ENCODE measurements around the gene CWF19L2. TPM values are rescaled to one million over a fixed set of nuclear protein-coding genes. Genes with fewer than 3 reads are reported as not detected.

The CWF19L2 gene
- total and polyA plus RNA-seq, 2 experiments from 2014 or later, result 20.3 to 27.2 TPM

DNA sequence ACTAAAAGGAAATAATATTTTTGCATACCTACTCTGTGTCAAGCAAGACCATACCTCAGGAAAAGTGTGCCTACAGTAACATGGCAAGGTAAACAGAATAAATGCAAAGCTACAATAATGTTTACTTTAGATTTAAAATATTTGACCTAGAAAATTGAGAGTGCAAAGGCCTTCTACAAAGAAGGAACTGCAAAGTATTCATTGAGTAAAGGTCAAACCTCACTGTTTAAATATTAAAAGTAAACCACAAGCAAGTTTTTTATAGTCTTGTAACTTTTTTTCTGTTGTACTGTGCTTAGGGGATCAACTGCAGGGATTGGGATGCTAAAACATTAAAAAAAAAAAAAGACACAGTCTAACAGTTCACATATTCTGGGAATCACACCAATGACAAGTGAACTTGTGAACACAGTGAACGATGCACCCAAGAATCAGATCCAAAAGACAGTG is 48.8 kb downstream of the CWF19L2 start:
- Mint-ChIP-seq H3K4me3 (no peak overlapping the region), H3K27me3 (ENCODE audit: insufficient read depth, low read depth, poor library complexity) (peaks cover 4% of the 10 kb centered on the region), H3K36me3 (ENCODE audit: low read depth) (peaks cover 9% of the 10 kb centered on the region; the same call in 2 of the 3 replicates), H3K4me1 (no peaks in the 10 kb centered on the region), H3K27ac (no peak overlapping the region), H3K9me3 (no peaks in the 10 kb centered on the region)
- no peak overlapping the region for H2AFZ ChIP-seq
- no peak for TF ChIP-seq POLR2AphosphoS5 (IDR thresholded peaks at IDR 0.05; ENCODE audit: low read depth)
- no peak for TF ChIP-seq ZNF331 (CRISPR knock-in tag; IDR thresholded peaks at IDR 0.05; ENCODE audit: low read depth)
- TF ChIP-seq, protein P1, sequence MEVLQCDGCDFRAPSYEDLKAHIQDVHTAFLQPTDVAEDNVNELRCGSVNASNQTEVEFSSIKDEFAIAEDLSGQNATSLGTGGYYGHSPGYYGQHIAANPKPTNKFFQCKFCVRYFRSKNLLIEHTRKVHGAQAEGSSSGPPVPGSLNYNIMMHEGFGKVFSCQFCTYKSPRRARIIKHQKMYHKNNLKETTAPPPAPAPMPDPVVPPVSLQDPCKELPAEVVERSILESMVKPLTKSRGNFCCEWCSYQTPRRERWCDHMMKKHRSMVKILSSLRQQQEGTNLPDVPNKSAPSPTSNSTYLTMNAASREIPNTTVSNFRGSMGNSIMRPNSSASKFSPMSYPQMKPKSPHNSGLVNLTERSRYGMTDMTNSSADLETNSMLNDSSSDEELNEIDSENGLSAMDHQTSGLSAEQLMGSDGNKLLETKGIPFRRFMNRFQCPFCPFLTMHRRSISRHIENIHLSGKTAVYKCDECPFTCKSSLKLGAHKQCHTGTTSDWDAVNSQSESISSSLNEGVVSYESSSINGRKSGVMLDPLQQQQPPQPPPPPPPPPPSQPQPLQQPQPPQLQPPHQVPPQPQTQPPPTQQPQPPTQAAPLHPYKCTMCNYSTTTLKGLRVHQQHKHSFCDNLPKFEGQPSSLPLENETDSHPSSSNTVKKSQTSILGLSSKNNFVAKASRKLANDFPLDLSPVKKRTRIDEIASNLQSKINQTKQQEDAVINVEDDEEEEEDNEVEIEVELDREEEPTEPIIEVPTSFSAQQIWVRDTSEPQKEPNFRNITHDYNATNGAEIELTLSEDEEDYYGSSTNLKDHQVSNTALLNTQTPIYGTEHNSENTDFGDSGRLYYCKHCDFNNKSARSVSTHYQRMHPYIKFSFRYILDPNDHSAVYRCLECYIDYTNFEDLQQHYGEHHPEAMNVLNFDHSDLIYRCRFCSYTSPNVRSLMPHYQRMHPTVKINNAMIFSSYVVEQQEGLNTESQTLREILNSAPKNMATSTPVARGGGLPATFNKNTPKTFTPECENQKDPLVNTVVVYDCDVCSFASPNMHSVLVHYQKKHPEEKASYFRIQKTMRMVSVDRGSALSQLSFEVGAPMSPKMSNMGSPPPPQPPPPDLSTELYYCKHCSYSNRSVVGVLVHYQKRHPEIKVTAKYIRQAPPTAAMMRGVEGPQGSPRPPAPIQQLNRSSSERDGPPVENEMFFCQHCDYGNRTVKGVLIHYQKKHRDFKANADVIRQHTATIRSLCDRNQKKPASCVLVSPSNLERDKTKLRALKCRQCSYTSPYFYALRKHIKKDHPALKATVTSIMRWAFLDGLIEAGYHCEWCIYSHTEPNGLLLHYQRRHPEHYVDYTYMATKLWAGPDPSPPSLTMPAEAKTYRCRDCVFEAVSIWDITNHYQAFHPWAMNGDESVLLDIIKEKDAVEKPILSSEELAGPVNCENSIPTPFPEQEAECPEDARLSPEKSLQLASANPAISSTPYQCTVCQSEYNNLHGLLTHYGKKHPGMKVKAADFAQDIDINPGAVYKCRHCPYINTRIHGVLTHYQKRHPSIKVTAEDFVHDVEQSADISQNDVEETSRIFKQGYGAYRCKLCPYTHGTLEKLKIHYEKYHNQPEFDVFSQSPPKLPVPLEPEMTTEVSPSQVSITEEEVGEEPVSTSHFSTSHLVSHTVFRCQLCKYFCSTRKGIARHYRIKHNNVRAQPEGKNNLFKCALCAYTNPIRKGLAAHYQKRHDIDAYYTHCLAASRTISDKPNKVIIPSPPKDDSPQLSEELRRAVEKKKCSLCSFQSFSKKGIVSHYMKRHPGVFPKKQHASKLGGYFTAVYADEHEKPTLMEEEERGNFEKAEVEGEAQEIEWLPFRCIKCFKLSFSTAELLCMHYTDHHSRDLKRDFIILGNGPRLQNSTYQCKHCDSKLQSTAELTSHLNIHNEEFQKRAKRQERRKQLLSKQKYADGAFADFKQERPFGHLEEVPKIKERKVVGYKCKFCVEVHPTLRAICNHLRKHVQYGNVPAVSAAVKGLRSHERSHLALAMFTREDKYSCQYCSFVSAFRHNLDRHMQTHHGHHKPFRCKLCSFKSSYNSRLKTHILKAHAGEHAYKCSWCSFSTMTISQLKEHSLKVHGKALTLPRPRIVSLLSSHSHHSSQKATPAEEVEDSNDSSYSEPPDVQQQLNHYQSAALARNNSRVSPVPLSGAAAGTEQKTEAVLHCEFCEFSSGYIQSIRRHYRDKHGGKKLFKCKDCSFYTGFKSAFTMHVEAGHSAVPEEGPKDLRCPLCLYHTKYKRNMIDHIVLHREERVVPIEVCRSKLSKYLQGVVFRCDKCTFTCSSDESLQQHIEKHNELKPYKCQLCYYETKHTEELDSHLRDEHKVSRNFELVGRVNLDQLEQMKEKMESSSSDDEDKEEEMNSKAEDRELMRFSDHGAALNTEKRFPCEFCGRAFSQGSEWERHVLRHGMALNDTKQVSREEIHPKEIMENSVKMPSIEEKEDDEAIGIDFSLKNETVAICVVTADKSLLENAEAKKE (CRISPR knock-in tag; IDR thresholded peaks at IDR 0.05), result no peak
- no peak for TF ChIP-seq EZH2phosphoT487 (IDR thresholded peaks at IDR 0.05; ENCODE audit: unreplicated experiment)
- TF ChIP-seq, protein P2, sequence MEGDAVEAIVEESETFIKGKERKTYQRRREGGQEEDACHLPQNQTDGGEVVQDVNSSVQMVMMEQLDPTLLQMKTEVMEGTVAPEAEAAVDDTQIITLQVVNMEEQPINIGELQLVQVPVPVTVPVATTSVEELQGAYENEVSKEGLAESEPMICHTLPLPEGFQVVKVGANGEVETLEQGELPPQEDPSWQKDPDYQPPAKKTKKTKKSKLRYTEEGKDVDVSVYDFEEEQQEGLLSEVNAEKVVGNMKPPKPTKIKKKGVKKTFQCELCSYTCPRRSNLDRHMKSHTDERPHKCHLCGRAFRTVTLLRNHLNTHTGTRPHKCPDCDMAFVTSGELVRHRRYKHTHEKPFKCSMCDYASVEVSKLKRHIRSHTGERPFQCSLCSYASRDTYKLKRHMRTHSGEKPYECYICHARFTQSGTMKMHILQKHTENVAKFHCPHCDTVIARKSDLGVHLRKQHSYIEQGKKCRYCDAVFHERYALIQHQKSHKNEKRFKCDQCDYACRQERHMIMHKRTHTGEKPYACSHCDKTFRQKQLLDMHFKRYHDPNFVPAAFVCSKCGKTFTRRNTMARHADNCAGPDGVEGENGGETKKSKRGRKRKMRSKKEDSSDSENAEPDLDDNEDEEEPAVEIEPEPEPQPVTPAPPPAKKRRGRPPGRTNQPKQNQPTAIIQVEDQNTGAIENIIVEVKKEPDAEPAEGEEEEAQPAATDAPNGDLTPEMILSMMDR (conservative IDR thresholded peaks at IDR 0.05; ENCODE audit: low read depth in 2 of 2), result no peak
- TF ChIP-seq STAT1 (IDR thresholded peaks at IDR 0.05; ENCODE audit: unreplicated experiment), result no peak
- no peak for TF ChIP-seq JUNB (IDR thresholded peaks at IDR 0.05; ENCODE audit: unreplicated experiment)
- TF ChIP-seq EZH2 (IDR thresholded peaks at IDR 0.05; ENCODE audit: low read depth, unreplicated experiment), result no peak
- TF ChIP-seq, protein P3, sequence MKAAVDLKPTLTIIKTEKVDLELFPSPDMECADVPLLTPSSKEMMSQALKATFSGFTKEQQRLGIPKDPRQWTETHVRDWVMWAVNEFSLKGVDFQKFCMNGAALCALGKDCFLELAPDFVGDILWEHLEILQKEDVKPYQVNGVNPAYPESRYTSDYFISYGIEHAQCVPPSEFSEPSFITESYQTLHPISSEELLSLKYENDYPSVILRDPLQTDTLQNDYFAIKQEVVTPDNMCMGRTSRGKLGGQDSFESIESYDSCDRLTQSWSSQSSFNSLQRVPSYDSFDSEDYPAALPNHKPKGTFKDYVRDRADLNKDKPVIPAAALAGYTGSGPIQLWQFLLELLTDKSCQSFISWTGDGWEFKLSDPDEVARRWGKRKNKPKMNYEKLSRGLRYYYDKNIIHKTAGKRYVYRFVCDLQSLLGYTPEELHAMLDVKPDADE (IDR thresholded peaks at IDR 0.05), result no peak
- no peak for TF ChIP-seq NANOG (IDR thresholded peaks at IDR 0.05; ENCODE audit: borderline replicate concordance)
- TF ChIP-seq, protein P4, sequence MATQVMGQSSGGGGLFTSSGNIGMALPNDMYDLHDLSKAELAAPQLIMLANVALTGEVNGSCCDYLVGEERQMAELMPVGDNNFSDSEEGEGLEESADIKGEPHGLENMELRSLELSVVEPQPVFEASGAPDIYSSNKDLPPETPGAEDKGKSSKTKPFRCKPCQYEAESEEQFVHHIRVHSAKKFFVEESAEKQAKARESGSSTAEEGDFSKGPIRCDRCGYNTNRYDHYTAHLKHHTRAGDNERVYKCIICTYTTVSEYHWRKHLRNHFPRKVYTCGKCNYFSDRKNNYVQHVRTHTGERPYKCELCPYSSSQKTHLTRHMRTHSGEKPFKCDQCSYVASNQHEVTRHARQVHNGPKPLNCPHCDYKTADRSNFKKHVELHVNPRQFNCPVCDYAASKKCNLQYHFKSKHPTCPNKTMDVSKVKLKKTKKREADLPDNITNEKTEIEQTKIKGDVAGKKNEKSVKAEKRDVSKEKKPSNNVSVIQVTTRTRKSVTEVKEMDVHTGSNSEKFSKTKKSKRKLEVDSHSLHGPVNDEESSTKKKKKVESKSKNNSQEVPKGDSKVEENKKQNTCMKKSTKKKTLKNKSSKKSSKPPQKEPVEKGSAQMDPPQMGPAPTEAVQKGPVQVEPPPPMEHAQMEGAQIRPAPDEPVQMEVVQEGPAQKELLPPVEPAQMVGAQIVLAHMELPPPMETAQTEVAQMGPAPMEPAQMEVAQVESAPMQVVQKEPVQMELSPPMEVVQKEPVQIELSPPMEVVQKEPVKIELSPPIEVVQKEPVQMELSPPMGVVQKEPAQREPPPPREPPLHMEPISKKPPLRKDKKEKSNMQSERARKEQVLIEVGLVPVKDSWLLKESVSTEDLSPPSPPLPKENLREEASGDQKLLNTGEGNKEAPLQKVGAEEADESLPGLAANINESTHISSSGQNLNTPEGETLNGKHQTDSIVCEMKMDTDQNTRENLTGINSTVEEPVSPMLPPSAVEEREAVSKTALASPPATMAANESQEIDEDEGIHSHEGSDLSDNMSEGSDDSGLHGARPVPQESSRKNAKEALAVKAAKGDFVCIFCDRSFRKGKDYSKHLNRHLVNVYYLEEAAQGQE (IDR thresholded peaks at IDR 0.05; ENCODE audit: unreplicated experiment), result no peak
- no peak for TF ChIP-seq ZNF114 (CRISPR knock-in tag; IDR thresholded peaks at IDR 0.05)
- TF ChIP-seq CREB1 (CRISPR knock-in tag; IDR thresholded peaks at IDR 0.05; ENCODE audit: low read depth), result no peak
- no peaks in the 10 kb centered on the region; the same call in 1 of the 2 replicates for H3K36me3 ChIP-seq (ENCODE audit: insufficient read depth)
- H3K4me2 ChIP-seq, result no peak overlapping the region
- H3K79me2 ChIP-seq (replicated peaks; ENCODE audit: insufficient read depth), result no peaks in the 10 kb centered on the region
- no peak overlapping the region for H3K27ac ChIP-seq (ENCODE audit: low read depth)
- no peaks in the 10 kb centered on the region for H4K20me1 ChIP-seq (replicated peaks; ENCODE audit: insufficient read depth)
- no peak overlapping the region for H3K4me3 ChIP-seq
- H3K27me3 ChIP-seq (ENCODE audit: insufficient read depth), result no peaks in the 10 kb centered on the region
- no peaks in the 10 kb centered on the region for H3K4me1 ChIP-seq (ENCODE audit: insufficient read depth)
- H3K9me2 ChIP-seq (ENCODE audit: insufficient read depth), result no peaks in the 10 kb centered on the region
- DNase-seq (ENCODE audit: low spot score), result no peak
- ATAC-seq, result no peak
- H3F3A ChIP-seq (replicated peaks; ENCODE audit: low read depth), result no peaks in the 10 kb centered on the region

All from GM23338 (cell line).